SK-N-MC (cell line): ENCODE results near the gene ATP6V0C.
A peak's percentile ranks its signal among the peaks of the same experiment; 100 is the strongest.

Source experiments
- DNase-seq: peaks from one replicate; pipeline ENCODE4 v3.0.0-alpha.2; 2011; ENCODE audit warnings: low read depth, low spot score
- H3K27ac ChIP-seq: fragments of 200-600 bp; sonication (generic); 2 replicates; pipeline ENCODE4 v1.5.1; 2016; ENCODE audit warnings: mixed run types
- H3K36me3 ChIP-seq: fragments of 200-600 bp; sonication (generic); 2 replicates; pipeline ENCODE4 v1.6.1; 2017; ENCODE audit warnings: antibody characterized with exemption, low read length, mixed read lengths; ENCODE audit not compliant: insufficient read depth
- H3K4me3 ChIP-seq: fragments of 200-600 bp; sonication (generic); 2 replicates; pipeline ENCODE4 v1.5.1; 2016
- H3K9ac ChIP-seq: fragments of 200-600 bp; sonication (generic); 2 replicates; pipeline ENCODE4 v1.8.0; 2017; ENCODE audit warnings: mixed run types, mixed read lengths; ENCODE audit not compliant: insufficient read length
- H3K9me3 ChIP-seq: fragments of 200-600 bp; sonication (generic); 2 replicates; pipeline ENCODE4 v1.6.1; 2017; ENCODE audit warnings: low read depth, mild to moderate bottlenecking, antibody characterized with exemption, low read length, moderate library complexity, mixed read lengths
- EZH2 ChIP-seq: fragments of 200-600 bp; sonication (generic); IDR thresholded peaks from one replicate; pipeline ENCODE4 v1.6.1; 2017; ENCODE audit warnings: antibody characterized with exemption
- FOXP2 ChIP-seq: optimal IDR thresholded peaks from 2 replicates; pipeline ENCODE3; 2011; ENCODE audit warnings: mild to moderate bottlenecking, moderate library complexity; ENCODE audit not compliant: insufficient read depth; ENCODE audit errors: extremely low read length, control extremely low read depth
- POLR2AphosphoS5 ChIP-seq: IDR thresholded peaks from 2 replicates; pipeline ENCODE4 v1.6.1; 2012; ENCODE audit warnings: mild to moderate bottlenecking, low read depth, low read length, borderline replicate concordance

ATP6V0C gene

DNA sequence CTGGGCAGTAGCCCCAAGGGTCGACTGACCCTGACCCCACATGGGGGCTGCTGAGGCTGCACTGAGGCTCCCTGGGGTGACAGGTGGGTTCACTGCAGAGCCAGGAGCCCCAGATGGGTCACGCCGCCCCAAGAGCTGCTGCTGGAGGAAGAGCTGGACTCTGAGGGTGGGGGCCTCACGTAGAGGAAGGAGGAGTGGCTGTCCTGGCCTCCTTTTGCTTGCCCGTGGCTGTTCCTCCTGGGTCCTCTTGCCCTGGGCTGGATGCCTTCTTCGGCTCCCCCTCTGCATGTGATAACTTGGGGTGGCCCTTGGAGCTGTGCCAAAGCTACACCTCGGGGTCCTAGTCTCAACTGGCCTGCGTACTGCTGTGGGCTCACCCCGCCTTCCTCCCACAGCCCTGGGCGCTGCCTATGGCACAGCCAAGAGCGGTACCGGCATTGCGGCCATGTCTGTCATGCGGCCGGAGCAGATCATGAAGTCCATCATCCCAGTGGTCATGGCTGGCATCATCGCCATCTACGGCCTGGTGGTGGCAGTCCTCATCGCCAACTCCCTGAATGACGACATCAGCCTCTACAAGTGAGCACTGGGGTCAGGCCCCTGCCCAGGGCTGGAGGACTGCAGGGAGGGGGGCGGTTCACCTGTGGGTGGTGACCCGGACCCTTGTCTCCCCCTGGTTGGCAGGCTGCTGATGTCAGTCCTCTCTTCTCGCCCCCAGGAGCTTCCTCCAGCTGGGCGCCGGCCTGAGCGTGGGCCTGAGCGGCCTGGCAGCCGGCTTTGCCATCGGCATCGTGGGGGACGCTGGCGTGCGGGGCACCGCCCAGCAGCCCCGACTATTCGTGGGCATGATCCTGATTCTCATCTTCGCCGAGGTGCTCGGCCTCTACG lies 5.3 kb downstream of the ATP6V0C start:
- Histone ChIP-seq H3K9ac (no peak overlapping the region), H3K36me3 (no peaks in the 10 kb centered on the region; the same call in 1 of the 2 replicates), H3K9me3 (no peaks in the 10 kb centered on the region), H3K27ac (no peak overlapping the region), H3K4me3 (no peak overlapping the region; the same call in 1 of the 2 replicates)
- DNase-seq, result no peak
- TF ChIP-seq EZH2 (no peak), POLR2AphosphoS5 (no peak), FOXP2 (no peak)

DNA sequence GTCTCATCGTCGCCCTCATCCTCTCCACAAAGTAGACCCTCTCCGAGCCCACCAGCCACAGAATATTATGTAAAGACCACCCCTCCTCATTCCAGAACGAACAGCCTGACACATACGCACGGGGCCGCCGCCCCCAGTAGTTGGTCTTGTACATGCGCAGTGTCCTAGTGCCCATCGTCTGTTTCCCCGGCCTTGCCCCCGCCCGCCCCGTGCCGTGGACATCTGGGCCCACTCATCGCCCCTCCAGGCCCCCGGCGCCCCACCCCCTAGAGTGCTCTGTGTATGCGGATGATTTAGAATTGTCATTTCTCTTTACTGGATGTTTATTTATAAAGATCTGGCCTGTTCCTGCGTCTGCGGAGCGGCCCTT lies 5.9 kb downstream of the ATP6V0C start:
- TF ChIP-seq EZH2 (no peak), FOXP2 (no peak)
- no peaks in the 10 kb centered on the region for H3K9me3 ChIP-seq
- peak overlapping the region; percentile 88 for H3K27ac ChIP-seq
- peak overlapping the region; percentile 45 for H3K9ac ChIP-seq
- peaks cover 2% of the 10 kb centered on the region; the same call in 1 of the 2 replicates for H3K36me3 ChIP-seq
- DNase-seq, result no peak
- peak overlapping the region; percentile 70 for H3K4me3 ChIP-seq

- Histone ChIP-seq H3K36me3 (peaks cover 4% of the 10 kb centered on the region; the same call in 1 of the 2 replicates), H3K27ac (peak within 1 kb of the TSS; percentile 88), H3K4me3 (peak within 1 kb of the TSS; percentile 85), H3K9ac (peak within 1 kb of the TSS; percentile 84), H3K9me3 (no peaks in the 10 kb centered on the region)
- DNase-seq, result no peak
- no peak for TF ChIP-seq FOXP2
- TF ChIP-seq EZH2, result no peak
- TF ChIP-seq POLR2AphosphoS5, result peak; percentile 68; the same call in 1 of the 2 replicates
These were observed 6.5 kb downstream of the ATP6V0C start, which contains the start of gene AMDHD2 for GRCh38 chr16:2520097-2520783. TSS of gene AMDHD2 (plus strand) at chr16:2520371. CDS start at chr16:2520459, 88 bp downstream.

- DNase-seq, result no peak
- Histone ChIP-seq H3K9ac (peak overlapping the region; percentile 84), H3K9me3 (no peaks in the 10 kb centered on the region), H3K27ac (no peak overlapping the region), H3K36me3 (peaks cover 4% of the 10 kb centered on the region; the same call in 1 of the 2 replicates), H3K4me3 (peak overlapping the region; percentile 85)
- TF ChIP-seq EZH2, result no peak
- TF ChIP-seq POLR2AphosphoS5, result no peak
These were observed 7.2 kb downstream of the ATP6V0C start for GRCh38 chr16:2520784-2521531.

- Histone ChIP-seq H3K9me3 (no peaks in the 10 kb centered on the region), H3K4me3 (no peak overlapping the region), H3K9ac (no peak overlapping the region), H3K27ac (no peak overlapping the region), H3K36me3 (peaks cover 4% of the 10 kb centered on the region; the same call in 1 of the 2 replicates)
- no peak for DNase-seq
- TF ChIP-seq EZH2, result no peak
- no peak for TF ChIP-seq POLR2AphosphoS5
- no peak for TF ChIP-seq FOXP2
These were observed 10.1 kb downstream of the ATP6V0C start for GRCh38 chr16:2523801-2524231.

- Histone ChIP-seq H3K4me3 (no peak overlapping the region), H3K27ac (no peak overlapping the region), H3K9me3 (no peaks in the 10 kb centered on the region), H3K36me3 (peaks cover 4% of the 10 kb centered on the region; the same call in 1 of the 2 replicates), H3K9ac (no peak overlapping the region)
- DNase-seq, result no peak
- no peak for TF ChIP-seq POLR2AphosphoS5
- TF ChIP-seq EZH2, result no peak
- no peak for TF ChIP-seq FOXP2
These were observed 10.7 kb downstream of the ATP6V0C start for GRCh38 chr16:2524339-2524938.

- H3K9ac ChIP-seq, result no peak overlapping the region
- H3K4me3 ChIP-seq, result no peak overlapping the region
- no peaks in the 10 kb centered on the region for H3K9me3 ChIP-seq
- no peak for TF ChIP-seq EZH2
- TF ChIP-seq FOXP2, result no peak
- no peak for TF ChIP-seq POLR2AphosphoS5
- no peak for DNase-seq
- H3K36me3 ChIP-seq, result peaks cover 4% of the 10 kb centered on the region; the same call in 1 of the 2 replicates
- no peak overlapping the region for H3K27ac ChIP-seq
These were observed 12.4 kb downstream of the ATP6V0C start for GRCh38 chr16:2526135-2526534.
